ENCODE results near the gene IMPA2.
"Not testable (repeated sequence)": the region's sequence is repeated elsewhere in the genome, so short reads cannot be mapped to it uniquely, and the experiment has no call there.

Gene IMPA2

GRCh38 chr18:11962597-11962996, 18.7 kb upstream of the IMPA2 start:
- DNase-seq (ENCODE audit: low read depth in 2 of 2): no peak

- DNase-seq (ENCODE audit: low read depth in 2 of 2): no peak
Observed at GRCh38 chr18:11963991-11964484, 17.3 kb upstream of the IMPA2 start.

- DNase-seq (ENCODE audit: low read depth in 2 of 2): no peak
Observed at GRCh38 chr18:11969904-11970835, 11.1 kb upstream of the IMPA2 start.

- not testable (repeated sequence) for DNase-seq (ENCODE audit: low read depth in 2 of 2)
Observed at GRCh38 chr18:11970836-11971226, 10.5 kb upstream of the IMPA2 start.

GRCh38 chr18:11972371-11973174, 8.7 kb upstream of the IMPA2 start:
- DNase-seq (ENCODE audit: low read depth in 2 of 2): no peak

GRCh38 chr18:11974741-11975325, 6.5 kb upstream of the IMPA2 start:
- no peak for DNase-seq (ENCODE audit: low read depth in 2 of 2)

DNA sequence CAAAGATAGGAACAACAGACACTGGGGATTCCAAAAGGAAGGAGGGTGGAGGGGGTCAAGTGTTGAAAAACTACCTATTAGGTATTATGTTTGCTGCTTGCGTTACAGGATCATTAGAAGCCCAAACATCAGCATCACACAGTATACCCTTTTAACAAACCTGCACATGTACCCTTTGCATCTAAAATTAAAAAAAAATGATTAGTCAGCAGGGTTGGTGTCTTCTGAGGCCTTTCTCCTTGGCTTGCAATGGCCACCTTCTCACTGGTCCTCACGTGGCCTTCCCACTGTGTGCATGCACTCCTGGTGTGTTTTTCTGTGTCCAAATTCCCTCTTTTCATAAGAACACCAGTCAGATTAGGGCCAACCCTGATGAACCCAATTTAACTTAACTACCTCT, 5.6 kb upstream of the IMPA2 start:
- DNase-seq (ENCODE audit: low read depth in 2 of 2): no peak

DNA sequence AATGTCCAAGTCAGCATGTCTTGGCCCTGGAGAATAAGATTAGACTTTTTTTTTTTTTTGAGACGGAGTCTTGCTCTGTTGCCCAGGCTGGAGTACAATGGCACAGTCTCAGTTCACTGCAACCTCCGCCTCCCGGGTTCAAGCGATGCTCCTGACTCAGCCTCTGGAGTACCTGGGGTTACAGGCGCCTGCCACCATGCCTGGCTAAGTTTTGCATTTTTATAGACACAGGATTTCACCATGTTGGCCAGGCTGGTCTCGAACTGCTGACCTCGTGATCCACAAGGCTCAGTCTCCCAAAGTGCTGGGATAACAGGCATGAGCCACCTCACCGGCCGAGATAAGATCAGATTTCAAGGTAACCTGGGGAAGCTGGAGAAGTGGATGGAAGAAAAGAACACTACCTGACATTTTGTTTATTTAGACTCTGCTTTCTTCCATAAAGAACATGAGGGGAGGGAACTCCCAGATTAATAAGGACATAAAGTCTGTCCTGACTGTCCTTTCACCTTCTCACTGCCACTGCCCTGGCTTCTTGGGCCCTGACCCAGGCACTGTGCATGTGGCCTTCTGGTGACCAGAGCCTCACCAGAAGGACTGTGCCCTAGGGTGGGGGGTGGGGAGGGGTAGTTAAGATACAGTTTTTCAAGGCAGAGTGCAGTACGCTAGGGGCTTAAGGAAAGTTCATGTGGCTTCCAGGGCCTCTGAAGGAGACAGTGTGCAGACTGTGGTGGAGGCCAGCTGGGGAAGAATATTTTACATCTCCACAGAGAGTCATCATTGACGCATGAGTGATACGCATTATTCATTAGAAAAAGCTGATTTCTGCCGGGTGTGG, 4.8 kb upstream of the IMPA2 start:
- no peak for DNase-seq (ENCODE audit: low read depth in 2 of 2)

- DNase-seq (ENCODE audit: low read depth in 2 of 2): no peak
Observed at GRCh38 chr18:11977153-11977466, 4.2 kb upstream of the IMPA2 start.

DNA sequence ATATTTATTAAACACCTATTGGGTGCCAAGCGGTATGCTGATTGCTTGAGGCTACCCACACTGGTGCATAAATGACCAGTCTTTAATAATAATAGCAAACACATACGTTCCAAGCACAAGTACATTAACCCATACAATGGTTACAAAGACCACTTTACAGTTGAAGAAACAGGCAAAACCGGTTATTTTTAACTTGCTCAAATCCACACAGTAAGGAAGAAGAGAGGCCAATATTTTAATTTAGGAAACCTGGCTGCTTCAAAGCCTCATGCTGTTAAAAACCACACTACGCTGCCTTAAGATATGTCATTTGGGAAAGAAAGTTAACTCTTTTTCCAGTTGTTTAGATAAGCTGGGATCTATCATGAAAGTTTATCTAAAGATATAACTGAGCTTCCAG, 2.4 kb upstream of the IMPA2 start:
- DNase-seq (ENCODE audit: low read depth in 2 of 2): no peak

DNA sequence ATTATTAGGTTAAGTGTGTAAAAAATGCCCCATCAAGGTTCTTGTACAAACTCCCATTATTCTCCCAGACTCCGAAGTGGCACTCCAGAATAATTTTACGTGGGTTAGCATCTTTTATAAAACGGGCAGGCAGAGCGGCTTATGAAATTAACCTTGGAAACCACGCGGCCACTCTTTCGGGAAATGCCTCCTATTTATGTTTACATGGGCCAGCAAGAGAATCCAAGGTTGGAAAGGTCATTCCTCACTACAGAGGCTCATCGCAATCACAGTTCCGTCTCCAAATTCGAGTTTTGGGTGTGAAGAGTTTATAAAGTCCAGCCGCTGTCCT, 1.2 kb upstream of the IMPA2 start:
- no peak for DNase-seq (ENCODE audit: low read depth in 2 of 2)

GRCh38 chr18:11980494-11981191, 664 bp upstream of the IMPA2 start:
- DNase-seq (ENCODE audit: low read depth in 2 of 2): peak; percentile 9 to 94

- DNase-seq (ENCODE audit: low read depth in 2 of 2): peak; percentile 5 to 12
Observed at GRCh38 chr18:11981543-11982366, 448 bp downstream of the IMPA2 start.

GRCh38 chr18:11982981-11983380, 1.7 kb downstream of the IMPA2 start:
- no peak for DNase-seq (ENCODE audit: low read depth in 2 of 2)

GRCh38 chr18:11983592-11983991, 2.3 kb downstream of the IMPA2 start:
- no peak for DNase-seq (ENCODE audit: low read depth in 2 of 2)

DNA sequence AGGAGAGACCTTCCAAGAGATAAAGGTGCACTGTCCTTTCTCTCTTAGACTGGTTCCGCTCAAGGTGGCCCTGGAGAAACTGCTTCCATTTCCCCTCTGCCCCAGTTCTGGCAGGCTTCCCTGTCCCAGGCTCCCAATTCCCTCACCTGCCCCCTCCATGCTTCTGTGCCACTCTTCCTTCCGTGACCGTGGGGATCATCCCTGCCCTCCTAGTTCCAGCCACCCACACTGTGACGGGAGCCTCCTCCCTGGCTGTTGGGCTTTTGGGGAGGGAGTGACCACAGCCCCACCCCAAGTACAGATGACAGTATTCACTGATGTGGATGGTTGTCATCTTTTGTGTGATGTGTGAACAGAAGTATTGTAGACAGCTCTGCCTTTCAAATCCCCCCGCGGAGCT, 2.8 kb downstream of the IMPA2 start:
- DNase-seq (ENCODE audit: low read depth in 2 of 2): no peak

DNA sequence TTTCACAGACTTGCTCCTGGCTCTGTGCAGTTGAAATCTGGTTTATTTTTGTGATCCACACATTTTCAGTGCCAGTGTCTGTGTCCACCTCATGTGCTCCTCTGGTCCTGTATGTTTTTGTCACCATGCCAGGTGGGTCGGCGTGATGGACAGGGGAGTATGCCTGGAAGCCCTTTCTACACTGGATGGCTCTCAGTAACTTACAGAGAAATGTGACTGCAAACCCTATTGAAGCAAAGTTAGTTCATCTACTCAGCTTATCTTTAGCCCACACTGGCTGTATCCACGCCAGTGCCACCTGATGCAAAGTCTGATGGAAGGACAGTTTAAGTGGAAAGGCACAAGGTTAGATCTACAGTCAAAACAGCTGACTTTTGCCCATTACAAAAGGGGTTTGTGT, 4.3 kb downstream of the IMPA2 start:
- DNase-seq (ENCODE audit: low read depth in 2 of 2): no peak

- DNase-seq (ENCODE audit: low read depth in 2 of 2): no peak
Observed at GRCh38 chr18:11986061-11986460, 4.8 kb downstream of the IMPA2 start.

- no peak for DNase-seq (ENCODE audit: low read depth in 2 of 2)
Observed at GRCh38 chr18:11987527-11987926, 6.2 kb downstream of the IMPA2 start.

DNA sequence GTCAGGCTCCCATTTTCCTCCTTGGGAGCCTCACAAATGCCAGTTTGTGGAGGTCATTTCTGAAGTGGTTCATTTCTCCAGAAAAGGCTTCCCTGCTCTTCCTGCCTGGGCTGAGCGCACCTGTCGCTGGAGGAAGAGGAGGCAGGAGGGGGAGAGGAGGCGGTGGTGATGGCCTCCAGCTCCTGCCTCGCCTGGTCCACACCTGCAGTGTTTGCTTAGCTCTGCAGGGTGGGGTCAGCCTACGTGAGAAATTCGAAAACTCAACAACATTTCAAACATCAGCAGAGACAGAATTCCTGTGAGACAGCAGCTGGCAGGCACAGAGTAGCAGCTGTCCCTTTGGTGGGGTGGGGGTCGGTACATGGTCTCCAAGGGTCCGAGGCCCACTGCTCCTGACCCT, 7.9 kb downstream of the IMPA2 start:
- DNase-seq (ENCODE audit: low read depth in 2 of 2): no peak
